ENCODE results near the gene KRTAP4-8. TPM values are rescaled to one million over a fixed set of nuclear protein-coding genes. Genes with fewer than 3 reads are reported as not detected.
"Not testable (repeated sequence)": the region's sequence is repeated elsewhere in the genome, so short reads cannot be mapped to it uniquely, and the experiment has no call there.

KRTAP4-8 gene
- total and polyA plus RNA-seq, 3 donors from 2014 or later, result not detected

DNA sequence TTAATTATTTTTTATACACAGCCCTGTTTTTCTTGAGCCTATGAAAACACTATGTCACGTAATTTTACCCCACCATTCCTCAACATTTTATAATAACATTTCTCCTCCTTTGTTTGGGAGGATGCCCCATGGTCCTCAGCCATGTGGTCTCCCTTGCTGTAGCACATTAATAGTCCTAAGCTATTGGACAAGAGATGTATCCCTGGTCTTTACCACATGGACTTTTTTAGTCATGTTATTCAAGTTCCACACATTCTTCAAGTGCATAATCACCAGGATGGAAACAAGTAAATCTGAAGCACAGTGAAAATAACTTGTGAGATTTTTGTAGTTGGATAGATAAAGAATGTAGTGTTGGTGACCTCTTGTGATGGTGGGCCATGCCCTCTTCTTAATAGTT, 36.0 kb downstream of the KRTAP4-8 start:
- TF ChIP-seq, protein P1, sequence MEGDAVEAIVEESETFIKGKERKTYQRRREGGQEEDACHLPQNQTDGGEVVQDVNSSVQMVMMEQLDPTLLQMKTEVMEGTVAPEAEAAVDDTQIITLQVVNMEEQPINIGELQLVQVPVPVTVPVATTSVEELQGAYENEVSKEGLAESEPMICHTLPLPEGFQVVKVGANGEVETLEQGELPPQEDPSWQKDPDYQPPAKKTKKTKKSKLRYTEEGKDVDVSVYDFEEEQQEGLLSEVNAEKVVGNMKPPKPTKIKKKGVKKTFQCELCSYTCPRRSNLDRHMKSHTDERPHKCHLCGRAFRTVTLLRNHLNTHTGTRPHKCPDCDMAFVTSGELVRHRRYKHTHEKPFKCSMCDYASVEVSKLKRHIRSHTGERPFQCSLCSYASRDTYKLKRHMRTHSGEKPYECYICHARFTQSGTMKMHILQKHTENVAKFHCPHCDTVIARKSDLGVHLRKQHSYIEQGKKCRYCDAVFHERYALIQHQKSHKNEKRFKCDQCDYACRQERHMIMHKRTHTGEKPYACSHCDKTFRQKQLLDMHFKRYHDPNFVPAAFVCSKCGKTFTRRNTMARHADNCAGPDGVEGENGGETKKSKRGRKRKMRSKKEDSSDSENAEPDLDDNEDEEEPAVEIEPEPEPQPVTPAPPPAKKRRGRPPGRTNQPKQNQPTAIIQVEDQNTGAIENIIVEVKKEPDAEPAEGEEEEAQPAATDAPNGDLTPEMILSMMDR (IDR thresholded peaks at IDR 0.05), result no peak
- no peak for TF ChIP-seq POLR2A (IDR thresholded peaks at IDR 0.05)
- DNase-seq, result no peak
- Histone ChIP-seq H3K36me3 (ENCODE audit: low read depth, missing control alignments) (no peaks in the 10 kb centered on the region), H3K9me3 (no peaks in the 10 kb centered on the region), H3K4me3 (no peak overlapping the region), H3K27me3 (no peaks in the 10 kb centered on the region), H3K4me1 (no peaks in the 10 kb centered on the region), H3K27ac (peak overlapping the region in 1 of 2 donors; percentile 41)
- intact Hi-C loops (cut with DNase I; ENCODE audit: low total_unique reads), result no loop called here
- 48 to 51% methylated on average over 1 of the region's 1 CpG for WGBS, 2 donors

DNA sequence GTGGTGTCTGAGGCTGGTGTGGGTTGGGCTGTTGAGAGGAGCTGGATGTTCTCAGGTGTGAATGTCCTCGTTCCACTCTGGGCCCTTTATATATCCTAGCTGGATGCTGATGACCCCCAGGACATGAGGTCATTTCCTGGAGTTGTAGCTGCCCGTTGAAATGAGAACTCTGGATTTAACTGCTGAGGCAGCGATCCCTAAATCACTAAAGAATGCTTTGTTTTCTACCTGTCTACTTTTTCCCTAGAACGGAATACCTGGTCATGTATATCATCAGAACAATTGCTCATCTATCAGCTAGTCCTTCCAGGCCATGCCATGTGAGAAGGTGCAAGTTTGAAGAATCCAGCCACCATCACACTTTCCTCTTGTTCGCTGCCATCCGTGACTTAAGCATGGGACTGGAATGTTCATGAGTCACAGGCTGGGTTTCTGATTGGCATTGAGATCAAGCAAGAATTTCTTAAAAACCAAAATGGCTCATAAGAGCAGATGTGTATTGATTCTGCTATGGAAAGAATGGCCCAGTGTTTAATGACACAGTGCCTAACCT, 37.8 kb downstream of the KRTAP4-8 start, which contains the start of gene KRTAP2-3:
KRTAP2-3 (minus strand) TSS at position 63 of the 553 bp plus-strand sequence. CDS start 64 bp downstream, outside the sequence.
- no peak within 1 kb of the TSS for H3K4me3 ChIP-seq
- no peaks in the 10 kb centered on the region for H3K9me3 ChIP-seq
- intact Hi-C loops (cut with DNase I; ENCODE audit: low total_unique reads), result no loop called here
- H3K27me3 ChIP-seq, result no peaks in the 10 kb centered on the region
- H3K36me3 ChIP-seq (ENCODE audit: low read depth, missing control alignments), result no peaks in the 10 kb centered on the region
- no peaks in the 10 kb centered on the region for H3K4me1 ChIP-seq
- TF ChIP-seq, protein P1 (IDR thresholded peaks at IDR 0.05), result no peak
- TF ChIP-seq POLR2A (IDR thresholded peaks at IDR 0.05), result no peak
- 44 to 74% methylated on average over 6 of the region's 6 CpGs for WGBS, 2 donors
- no peak within 1 kb of the TSS for H3K27ac ChIP-seq
- DNase-seq, result no peak

DNA sequence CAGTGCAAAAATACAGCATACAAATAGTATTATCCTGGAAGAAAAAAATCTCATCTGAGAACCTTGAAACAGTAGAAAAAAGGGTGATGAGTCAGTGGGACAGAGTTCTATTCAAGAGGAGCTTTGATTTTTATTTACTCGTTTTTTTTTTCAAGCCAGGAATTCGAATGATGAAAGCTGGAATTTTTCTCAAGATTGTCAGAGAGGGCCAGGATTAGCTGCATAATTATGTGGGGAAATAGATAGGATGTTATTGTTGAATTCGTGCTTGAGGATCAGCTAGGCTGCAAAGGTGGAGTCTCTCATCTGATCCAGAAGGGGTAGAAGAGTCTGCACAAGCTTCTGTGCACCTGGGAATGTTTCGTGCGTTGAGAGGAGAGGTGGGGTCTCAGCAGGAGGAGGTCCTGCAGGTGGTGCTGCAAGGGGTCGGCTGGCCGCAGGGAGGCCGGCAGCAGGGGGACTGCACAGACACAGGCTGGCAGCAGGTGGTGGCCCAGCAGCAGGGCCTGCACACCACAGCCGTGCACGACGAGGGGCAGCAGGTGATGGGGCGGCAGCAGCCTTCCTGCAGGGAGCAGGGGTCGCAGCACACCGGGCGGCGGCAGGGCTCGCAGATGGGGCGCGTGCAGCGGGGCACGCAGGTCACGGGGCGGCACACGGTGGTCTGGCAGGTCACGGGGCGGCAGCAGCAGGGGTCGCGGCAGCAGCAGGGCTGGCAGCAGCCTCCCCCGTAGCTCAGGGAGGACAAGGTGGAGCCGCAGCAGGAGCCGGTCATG, 38.5 kb downstream of the KRTAP4-8 start:
- WGBS, 2 donors, result 24 to 44% methylated on average over 8 to 9 of the region's 31 CpGs
- DNase-seq; H3K4me1 ChIP-seq; H3K27me3 ChIP-seq; intact Hi-C loops (cut with DNase I; ENCODE audit: low total_unique reads); H3K27ac ChIP-seq; H3K36me3 ChIP-seq (ENCODE audit: low read depth, missing control alignments); H3K9me3 ChIP-seq; H3K4me3 ChIP-seq: not testable (repeated sequence)

DNA sequence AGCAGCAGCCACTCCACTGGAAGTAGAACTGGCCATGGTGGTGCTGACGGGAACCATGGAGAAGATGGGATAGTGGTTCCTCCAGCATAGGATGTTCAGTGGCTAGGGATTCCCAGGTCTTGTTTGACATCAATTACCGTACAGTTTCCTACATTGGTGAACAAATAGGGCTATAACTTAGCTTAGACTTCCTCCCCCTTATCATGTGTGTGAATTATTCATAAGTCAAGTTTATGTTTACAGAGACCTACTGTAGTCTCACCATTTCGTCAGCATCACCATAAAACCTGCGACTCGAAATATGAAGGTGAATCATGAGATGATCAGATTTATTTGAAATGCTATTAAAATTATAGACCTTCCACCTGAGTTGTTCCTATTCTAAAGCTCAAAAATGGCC, 39.2 kb downstream of the KRTAP4-8 start:
- no peaks in the 10 kb centered on the region for H3K36me3 ChIP-seq (ENCODE audit: low read depth, missing control alignments)
- no peak for DNase-seq
- H3K27ac ChIP-seq, result no peak overlapping the region
- no peaks in the 10 kb centered on the region for H3K9me3 ChIP-seq
- intact Hi-C loops (cut with DNase I; ENCODE audit: low total_unique reads), result no loop called here
- H3K4me1 ChIP-seq, result no peaks in the 10 kb centered on the region
- H3K4me3 ChIP-seq, result no peak overlapping the region
- WGBS, 2 donors, result 83 to 96% methylated on average over 5 of the region's 5 CpGs
- TF ChIP-seq POLR2A (IDR thresholded peaks at IDR 0.05), result no peak
- TF ChIP-seq, protein P1 (IDR thresholded peaks at IDR 0.05), result no peak
- no peaks in the 10 kb centered on the region for H3K27me3 ChIP-seq

DNA sequence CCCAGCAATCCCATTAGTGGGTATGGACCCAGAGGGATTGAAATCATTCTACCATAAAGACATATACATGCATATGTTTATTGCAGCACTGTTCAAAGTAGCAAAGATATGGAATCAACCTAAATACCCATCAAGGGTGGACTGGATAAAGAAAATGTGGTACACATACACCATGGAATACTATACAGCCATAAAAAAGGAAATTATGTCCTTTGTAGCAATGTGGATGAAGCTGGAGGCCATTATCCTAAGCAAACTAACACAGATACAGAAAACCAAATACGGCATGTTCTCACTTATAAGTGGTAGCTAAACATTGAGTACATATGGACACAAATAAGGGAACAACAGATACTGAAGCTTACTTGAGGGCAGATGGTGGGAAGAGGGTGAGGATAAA, 40.4 kb downstream of the KRTAP4-8 start:
- Histone ChIP-seq H3K27ac (no peak overlapping the region), H3K27me3 (no peaks in the 10 kb centered on the region), H3K4me3 (no peak overlapping the region), H3K36me3 (ENCODE audit: low read depth, missing control alignments) (no peaks in the 10 kb centered on the region), H3K9me3 (no peaks in the 10 kb centered on the region), H3K4me1 (no peaks in the 10 kb centered on the region)
- intact Hi-C loops (cut with DNase I; ENCODE audit: low total_unique reads), result no loop called here
- TF ChIP-seq, protein P1 (IDR thresholded peaks at IDR 0.05), result no peak
- TF ChIP-seq POLR2A (IDR thresholded peaks at IDR 0.05), result no peak
- whole genome bisulfite sequencing, 2 donors, result 84 to 97% methylated on average over 1 of the region's 1 CpG
- no peak for DNase-seq

DNA sequence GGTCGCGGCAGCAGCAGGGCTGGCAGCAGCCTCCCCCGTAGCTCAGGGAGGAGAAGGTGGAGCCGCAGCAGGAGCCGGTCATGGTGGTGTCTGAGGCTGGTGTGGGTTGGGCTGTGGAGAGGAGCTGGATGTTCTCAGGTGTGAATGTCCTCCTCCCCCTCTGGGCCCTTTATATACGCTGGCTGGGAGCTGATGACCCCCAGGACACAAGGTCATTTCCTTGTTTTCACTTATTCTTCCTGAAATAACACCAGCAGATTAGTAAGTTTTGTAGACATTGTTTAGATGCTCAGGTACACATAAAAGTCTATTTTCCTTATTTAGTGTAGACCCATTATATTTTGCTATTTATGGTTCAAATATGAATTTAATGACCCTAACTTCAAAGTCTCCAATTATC, 42.8 kb downstream of the KRTAP4-8 start, which contains the start of gene KRTAP2-2:
KRTAP2-2 (minus strand) TSS at position 101 of the 400 bp plus-strand sequence; CDS start at position 82, 19 bp downstream.
- DNase-seq; H3K9me3 ChIP-seq; intact Hi-C loops (cut with DNase I; ENCODE audit: low total_unique reads); H3K4me1 ChIP-seq; H3K36me3 ChIP-seq (ENCODE audit: low read depth, missing control alignments); H3K27ac ChIP-seq; H3K4me3 ChIP-seq; H3K27me3 ChIP-seq: not testable (repeated sequence)
- 27 to 34% methylated on average over 1 to 3 of the region's 6 CpGs for WGBS, 2 donors

DNA sequence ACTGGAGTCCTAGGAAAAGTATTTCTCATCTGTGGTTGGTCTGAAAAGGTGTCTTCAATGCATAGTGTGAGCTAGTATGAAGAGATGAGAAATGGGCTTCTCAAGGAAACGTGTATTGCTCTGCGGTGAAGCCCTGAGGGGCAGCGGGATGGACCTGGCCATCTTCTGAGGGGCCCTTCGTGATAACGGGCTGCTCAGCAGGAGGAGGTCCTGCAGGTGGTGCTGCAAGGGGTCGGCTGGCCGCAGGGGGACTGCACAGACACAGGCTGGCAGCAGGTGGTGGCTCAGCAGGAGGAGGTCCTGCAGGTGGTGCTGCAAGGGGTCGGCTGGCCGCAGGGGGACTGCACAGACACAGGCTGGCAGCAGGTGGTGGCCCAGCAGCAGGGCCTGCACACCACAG, 43.4 kb downstream of the KRTAP4-8 start:
- H3K9me3 ChIP-seq; H3K27ac ChIP-seq; DNase-seq; intact Hi-C loops (cut with DNase I; ENCODE audit: low total_unique reads); H3K4me3 ChIP-seq; H3K27me3 ChIP-seq; H3K36me3 ChIP-seq (ENCODE audit: low read depth, missing control alignments); H3K4me1 ChIP-seq: not testable (repeated sequence)
- WGBS, 2 donors, result 56 to 77% methylated on average over 2 to 7 of the region's 9 CpGs
